Spleen (tissue), 11 donors: Measurements from ENCODE around the gene IGLON5. TPM values are rescaled to one million over a fixed set of nuclear protein-coding genes. Genes with fewer than 3 reads are reported as not detected.

Source experiments
- DNase-seq: peaks from one replicate; pipeline ENCODE4 v3.0.0-alpha.2; 2020
- H3K27ac ChIP-seq, 8 donors: fragments of 200-600 bp; sonication (generic) in 7 of 8; 1 replicate in 4 of 8; 2 replicates in 4 of 8; pipeline versions ENCODE4 v1.5.0 to v1.8.0; 2016 to 2021; ENCODE audit warnings: inconsistent platforms in 4 of 8, mild to moderate bottlenecking in 4 of 8, moderate library complexity in 1 of 8
- H3K27me3 ChIP-seq, 7 donors: fragments of 200-600 bp; sonication (generic) in 6 of 7; replicated peaks in 1 of 7; 1 replicate in 4 of 7; 2 replicates in 3 of 7; pipeline versions ENCODE4 v1.5.0 to v1.8.0; 2016 to 2021; ENCODE audit warnings: inconsistent platforms in 3 of 7, mild to moderate bottlenecking in 1 of 7
- H3K36me3 ChIP-seq, 6 donors: fragments of 200-600 bp; sonication (generic) in 5 of 6; 1 replicate in 4 of 6; 2 replicates in 2 of 6; pipeline versions ENCODE4 v1.5.0 to v1.8.0; 2016 to 2021; ENCODE audit warnings: inconsistent platforms in 2 of 6
- H3K4me1 ChIP-seq, 6 donors: fragments of 200-600 bp; sonication (generic) in 5 of 6; 1 replicate in 3 of 6; 2 replicates in 3 of 6; pipeline versions ENCODE4 v1.5.0 to v1.8.0; 2016 to 2021; ENCODE audit warnings: inconsistent platforms in 3 of 6
- H3K4me3 ChIP-seq, 8 donors: fragments of 200-600 bp; sonication (generic) in 7 of 8; 1 replicate in 4 of 8; 2 replicates in 4 of 8; pipeline versions ENCODE4 v1.5.0 to v1.8.0; 2016 to 2021; ENCODE audit warnings: inconsistent platforms in 4 of 8, mild to moderate bottlenecking in 4 of 8, moderate library complexity in 2 of 8
- H3K9me3 ChIP-seq, 8 donors: fragments of 200-600 bp; sonication (generic) in 7 of 8; 1 replicate in 4 of 8; 2 replicates in 4 of 8; pipeline versions ENCODE4 v1.5.0 to v1.8.0; 2016 to 2021; ENCODE audit warnings: inconsistent platforms in 4 of 8
- CTCF ChIP-seq, 11 experiments: fragments of 200-600 bp in 7 of 11; fragments of 450-650 bp in 4 of 11; sonication (generic) in 4 of 11; IDR thresholded peaks in 8 of 11; conservative IDR thresholded peaks in 3 of 11; 1 replicate in 7 of 11; 2 replicates in 4 of 11; pipeline versions ENCODE4 v1.4.0 to v1.8.0; 2016 to 2021; ENCODE audit warnings: antibody characterized with exemption in 11 of 11, inconsistent platforms in 4 of 11, mild to moderate bottlenecking in 1 of 11
- POLR2A ChIP-seq, 3 donors: fragments of 450-650 bp; IDR thresholded peaks; one replicate each; pipeline ENCODE4 v1.5.1; 2017; ENCODE audit warnings: antibody characterized with exemption in 3 of 3, mild to moderate bottlenecking in 1 of 3
- POLR2AphosphoS5 ChIP-seq, 3 donors: sonication (generic); formaldehyde crosslinking; IDR thresholded peaks; one replicate each; pipeline ENCODE4 v1.5.1; 2017; ENCODE audit warnings: antibody characterized with exemption in 3 of 3
- WGBS, 5 donors: extraction: QIAGEN DNeasy Blood & Tissue Kit in 3 of 5; methylation state at CpG; one replicate each; pipeline versions ENCODE4 v1.1.5 to v1.1.7; 2013 to 2018; 5-methylcytosine and 5-hydroxymethylcytosine counted together
- intact Hi-C: fragments of 100-400 bp; cut with DNase I; formaldehyde crosslinking; loops from one replicate; pipeline ENCODE4 v1.15.0; 2023; ENCODE audit warnings: low total_unique reads
- polyA plus RNA-seq, 3 donors: library from polyadenylated mRNA; stranded (reverse); fragments of 200-250 nt; gene quantifications; one replicate each; pipeline ENCODE4 v1.2.1, GENCODE V29; 2013
- total RNA-seq, 7 donors: library from RNA; depleted of rRNA in 3 of 7; stranded (reverse); fragments of >200 nt in 3 of 7; fragmentation: NEBNext Ultra II Directional in 4 of 7; extraction: Animal tissue kit (Norgen Biotek cat#: 25700) in 4 of 7; gene quantifications; one replicate each; pipeline versions ENCODE4 v1.1.0 to v1.2.1, GENCODE V29; 2016 to 2021
- donor health status: healthy with polysubstance abuse.
- donor health status: DM: no; HTN: no; CAD: no; lungs with moderate emphysema.
- donor health status: DM: no; HTN: no; CAD: no.
- donor health status: Bipolar disorder and iron deficiency.
- donor health status: healthy.
- donor health status: DM: no; HTN: no; CAD: no.
- donor health status: DM: yes; HTN: yes; CAD: no.

The IGLON5 gene
- total and polyA plus RNA-seq, 10 donors = 0.03 TPM; not detected in 9

GRCh38 chr19:51331716-51332115, 20.3 kb downstream of the IGLON5 start:
- H3K4me3 ChIP-seq = no peak overlapping the region
- peaks cover 0 to 8% (median 0%) of the 10 kb centered on the region in 8 donors for H3K9me3 ChIP-seq
- peaks cover 8 to 41% (median 32%) of the 10 kb centered on the region in 7 donors for H3K27me3 ChIP-seq
- H3K27ac ChIP-seq = no peak overlapping the region
- WGBS, 5 donors = 86 to 92% (median 88%) methylated on average over 6 of the region's 6 CpGs
- intact Hi-C loops = loop anchor here (5.0 kb wide), 1 partner anchor 331 kb away; no protein-coding TSS in a partner anchor
- H3K4me1 ChIP-seq = peaks cover 0 to 19% (median 12%) of the 10 kb centered on the region in 6 donors
- no peak for TF ChIP-seq POLR2AphosphoS5 (IDR thresholded peaks at IDR 0.05)
- no peak for TF ChIP-seq POLR2A (IDR thresholded peaks at IDR 0.05)
- TF ChIP-seq CTCF (IDR thresholded peaks at IDR 0.05 in 8 of 11, conservative IDR thresholded peaks at IDR 0.05 in 3 of 11) = no peak
- peaks cover 0 to 15% (median 0%) of the 10 kb centered on the region in 6 donors for H3K36me3 ChIP-seq
- no peak for DNase-seq

GRCh38 chr19:51333836-51334460, 22.5 kb downstream of the IGLON5 start:
- H3K4me1 ChIP-seq = peaks cover 5 to 11% (median 8%) of the 10 kb centered on the region in 6 donors
- peaks cover 0 to 15% (median 0%) of the 10 kb centered on the region in 6 donors for H3K36me3 ChIP-seq
- peaks cover 0 to 19% (median 9%) of the 10 kb centered on the region in 7 donors for H3K27me3 ChIP-seq
- no peak for TF ChIP-seq POLR2AphosphoS5 (IDR thresholded peaks at IDR 0.05)
- no peak for TF ChIP-seq POLR2A (IDR thresholded peaks at IDR 0.05)
- TF ChIP-seq CTCF (IDR thresholded peaks at IDR 0.05 in 8 of 11, conservative IDR thresholded peaks at IDR 0.05 in 3 of 11) = no peak
- H3K27ac ChIP-seq = no peak overlapping the region
- H3K4me3 ChIP-seq = no peak overlapping the region
- WGBS, 5 donors = 83 to 95% (median 89%) methylated on average over 13 of the region's 13 CpGs
- intact Hi-C loops = loop anchor here (5.0 kb wide), 1 partner anchor 328 kb away; no protein-coding TSS in a partner anchor
- peaks cover 0 to 8% (median 0%) of the 10 kb centered on the region in 8 donors for H3K9me3 ChIP-seq
- DNase-seq = no peak

GRCh38 chr19:51337141-51337860, 25.9 kb downstream of the IGLON5 start:
- DNase-seq = no peak
- Histone ChIP-seq H3K4me1 (peaks cover 9 to 31% (median 22%) of the 10 kb centered on the region in 6 donors), H3K27me3 (peaks cover 0 to 12% (median 0%) of the 10 kb centered on the region in 7 donors), H3K9me3 (no peaks in the 10 kb centered on the region), H3K27ac (no peak overlapping the region), H3K4me3 (no peak overlapping the region), H3K36me3 (no peaks in the 10 kb centered on the region)
- intact Hi-C loops = loop anchor here (5.0 kb wide), 1 partner anchor 105 kb away; no protein-coding TSS in a partner anchor
- TF ChIP-seq POLR2A (IDR thresholded peaks at IDR 0.05) (no peak), CTCF (IDR thresholded peaks at IDR 0.05 in 8 of 11, conservative IDR thresholded peaks at IDR 0.05 in 3 of 11) (no peak), POLR2AphosphoS5 (IDR thresholded peaks at IDR 0.05) (no peak)
- WGBS, 5 donors = 94 to 97% (median 95%) methylated on average over 6 to 13 of the region's 13 CpGs
